Measurements from ENCODE around the gene CARNS1.

DNA sequence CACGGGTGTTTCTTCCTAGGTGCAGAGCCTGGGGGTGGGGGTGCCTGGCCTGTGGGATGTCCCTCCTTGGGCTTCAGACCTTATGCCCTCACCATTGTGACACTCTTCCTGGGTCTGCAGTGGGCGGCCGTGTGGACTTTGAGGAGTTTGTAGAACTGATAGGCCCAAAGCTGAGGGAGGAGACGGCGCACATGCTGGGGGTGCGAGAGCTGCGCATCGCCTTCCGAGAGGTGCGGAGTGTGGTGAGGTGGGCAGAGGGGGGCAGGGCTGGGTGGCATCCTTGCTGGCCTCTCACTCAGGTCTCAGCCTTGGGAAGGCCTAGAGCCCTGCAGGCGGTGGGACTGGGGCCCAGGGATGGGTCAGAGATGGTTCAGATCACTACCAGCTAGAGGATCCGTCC lies 42.0 kb downstream of the CARNS1 start:
- TF ChIP-seq, protein P1, sequence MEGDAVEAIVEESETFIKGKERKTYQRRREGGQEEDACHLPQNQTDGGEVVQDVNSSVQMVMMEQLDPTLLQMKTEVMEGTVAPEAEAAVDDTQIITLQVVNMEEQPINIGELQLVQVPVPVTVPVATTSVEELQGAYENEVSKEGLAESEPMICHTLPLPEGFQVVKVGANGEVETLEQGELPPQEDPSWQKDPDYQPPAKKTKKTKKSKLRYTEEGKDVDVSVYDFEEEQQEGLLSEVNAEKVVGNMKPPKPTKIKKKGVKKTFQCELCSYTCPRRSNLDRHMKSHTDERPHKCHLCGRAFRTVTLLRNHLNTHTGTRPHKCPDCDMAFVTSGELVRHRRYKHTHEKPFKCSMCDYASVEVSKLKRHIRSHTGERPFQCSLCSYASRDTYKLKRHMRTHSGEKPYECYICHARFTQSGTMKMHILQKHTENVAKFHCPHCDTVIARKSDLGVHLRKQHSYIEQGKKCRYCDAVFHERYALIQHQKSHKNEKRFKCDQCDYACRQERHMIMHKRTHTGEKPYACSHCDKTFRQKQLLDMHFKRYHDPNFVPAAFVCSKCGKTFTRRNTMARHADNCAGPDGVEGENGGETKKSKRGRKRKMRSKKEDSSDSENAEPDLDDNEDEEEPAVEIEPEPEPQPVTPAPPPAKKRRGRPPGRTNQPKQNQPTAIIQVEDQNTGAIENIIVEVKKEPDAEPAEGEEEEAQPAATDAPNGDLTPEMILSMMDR (conservative IDR thresholded peaks at IDR 0.05; ENCODE audit: low read length): no peak
- no peak for TF ChIP-seq EZH2phosphoT487 (IDR thresholded peaks at IDR 0.05; ENCODE audit: borderline replicate concordance)

Data from Loucy (cell line).